Neutrophil (primary cell): Measurements from ENCODE around the gene BSPRY.
"Not testable (repeated sequence)": the region's sequence is repeated elsewhere in the genome, so short reads cannot be mapped to it uniquely, and the experiment has no call there.

Experiments
- H3K27ac ChIP-seq: fragments of 200-600 bp; sonication (generic); 2 replicates; pipeline ENCODE4 v1.5.1; 2016; ENCODE audit warnings: mild to moderate bottlenecking, moderate library complexity
- H3K27me3 ChIP-seq: fragments of 200-600 bp; sonication (generic); 2 replicates; pipeline ENCODE4 v1.6.0; 2016; ENCODE audit warnings: mild to moderate bottlenecking
- H3K36me3 ChIP-seq: fragments of 200-600 bp; sonication (generic); 2 replicates; pipeline ENCODE4 v1.5.1; 2017
- H3K4me1 ChIP-seq, 2 experiments: fragments of 200-600 bp in 1 of 2; sonication (generic) in 1 of 2; 1 replicate in 1 of 2; 2 replicates in 1 of 2; pipeline versions ENCODE4 v1.5.1 to v1.6.1; 2013 to 2016; ENCODE audit warnings: low read depth in 1 of 2, low read length in 1 of 2, mild to moderate bottlenecking in 1 of 2, moderate library complexity in 1 of 2; ENCODE audit not compliant: control insufficient read depth in 1 of 2, insufficient read depth in 1 of 2
- H3K4me3 ChIP-seq, 2 experiments: fragments of 200-600 bp in 1 of 2; sonication (generic) in 1 of 2; 1 replicate in 1 of 2; 2 replicates in 1 of 2; pipeline ENCODE4 v1.5.1; 2013 to 2016; ENCODE audit warnings: low read depth in 1 of 2, low read length in 1 of 2, mild to moderate bottlenecking in 1 of 2, moderate library complexity in 1 of 2
- H3K9me3 ChIP-seq: fragments of 200-600 bp; sonication (generic); 2 replicates; pipeline ENCODE4 v1.5.1; 2016
- CTCF ChIP-seq: fragments of 200-600 bp; sonication (generic); IDR thresholded peaks from 2 replicates; pipeline ENCODE4 v1.5.1; 2016; ENCODE audit warnings: antibody characterized with exemption

Gene BSPRY

DNA sequence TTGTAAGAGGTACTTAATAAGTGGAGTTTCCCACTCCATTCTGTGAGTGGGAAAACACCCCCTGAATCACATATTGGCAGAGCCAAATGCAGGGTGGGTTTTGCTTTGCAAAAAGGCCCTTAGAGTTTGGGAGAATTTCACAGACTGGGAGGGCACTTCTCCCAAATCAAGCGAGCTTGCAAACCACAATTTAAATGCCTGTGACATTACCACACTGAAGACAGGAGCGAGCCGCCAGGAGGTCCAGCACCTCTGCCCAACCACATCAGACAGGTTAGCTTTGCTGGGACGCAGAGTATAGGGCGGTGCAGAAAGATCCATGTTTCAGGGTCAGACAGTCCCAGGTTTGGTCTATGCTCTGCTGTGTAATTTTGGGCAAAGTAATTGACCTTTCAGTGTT, 49.5 kb downstream of the BSPRY start:
- peaks cover 38 to 39% of the 10 kb centered on the region in 2 experiments for H3K4me1 ChIP-seq
- no peak for TF ChIP-seq CTCF
- H3K27ac ChIP-seq, result no peak overlapping the region
- H3K4me3 ChIP-seq, result no peak overlapping the region
- H3K36me3 ChIP-seq, result peaks cover 15% of the 10 kb centered on the region
- no peaks in the 10 kb centered on the region for H3K27me3 ChIP-seq
- H3K9me3 ChIP-seq, result no peaks in the 10 kb centered on the region

DNA sequence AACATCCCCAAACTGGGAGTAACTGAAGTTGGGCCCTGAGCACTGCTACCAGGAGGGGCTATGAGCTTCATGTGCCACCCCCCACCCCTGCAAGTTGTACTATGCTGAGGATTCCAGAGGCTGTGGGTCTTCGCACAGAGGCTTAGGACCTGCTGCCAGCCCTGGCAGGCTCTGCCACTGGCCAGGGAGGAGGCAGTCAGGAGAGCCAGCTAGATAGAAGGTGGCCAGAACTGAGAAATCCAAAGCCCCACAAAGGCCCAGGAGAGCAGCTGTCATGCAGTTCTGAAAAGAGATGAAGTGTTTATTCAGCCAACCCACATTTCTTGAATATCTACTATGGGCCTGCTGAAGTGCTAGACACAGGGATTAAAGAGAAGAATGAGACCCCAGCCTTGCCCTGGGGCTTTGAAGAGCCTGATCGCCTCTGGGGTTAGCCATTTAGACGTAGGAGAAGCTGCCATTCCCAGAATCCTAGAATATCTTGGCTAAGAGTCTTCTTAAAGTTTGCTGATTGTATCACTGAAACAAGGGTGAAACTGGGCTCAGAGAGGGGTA, 50.4 kb downstream of the BSPRY start:
- peaks cover 13% of the 10 kb centered on the region for H3K36me3 ChIP-seq
- H3K4me3 ChIP-seq, result no peak overlapping the region
- no peak for TF ChIP-seq CTCF
- peaks cover 47 to 49% of the 10 kb centered on the region in 2 experiments for H3K4me1 ChIP-seq
- no peaks in the 10 kb centered on the region for H3K9me3 ChIP-seq
- no peaks in the 10 kb centered on the region for H3K27me3 ChIP-seq
- peak overlapping the region; percentile 81 for H3K27ac ChIP-seq

DNA sequence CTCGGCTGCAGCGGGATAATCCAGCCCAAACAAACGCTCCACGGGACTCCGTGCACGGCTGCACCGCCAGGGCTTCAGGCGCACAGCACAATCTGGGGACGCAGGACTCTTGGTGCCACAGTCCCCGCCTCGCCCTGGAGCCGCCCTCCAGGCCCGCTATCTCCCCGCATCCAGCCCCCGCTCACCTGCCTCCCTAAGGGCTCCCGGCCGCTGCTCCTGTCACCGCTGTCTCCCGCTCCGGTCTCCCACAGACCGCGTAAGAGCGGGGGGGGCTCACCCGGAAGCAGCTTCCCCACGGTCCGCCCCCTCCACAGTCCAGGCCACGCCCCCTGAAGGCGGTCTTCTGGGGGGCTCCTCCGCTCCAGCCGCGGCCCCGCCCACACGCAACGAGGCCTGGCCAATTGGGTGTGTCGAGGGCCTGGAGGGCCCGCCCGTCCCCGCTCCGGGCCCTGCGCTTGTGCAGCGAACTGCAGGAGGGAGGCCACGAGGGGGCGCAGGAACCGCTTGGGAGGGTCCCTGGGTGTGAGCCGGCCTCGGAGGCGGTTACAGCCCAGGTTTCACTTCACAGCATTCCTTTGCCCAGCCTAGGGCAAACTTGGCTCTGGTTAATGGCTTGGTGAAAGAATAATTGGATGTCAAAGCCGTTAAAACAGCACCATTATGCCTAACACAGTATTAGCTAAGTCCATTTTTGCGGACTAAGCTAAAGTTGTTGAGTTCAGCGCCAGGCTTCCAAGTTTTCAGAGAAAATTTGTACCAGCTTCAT, 51.9 kb downstream of the BSPRY start, which contains the start of gene ALAD:
Gene ALAD (minus strand): TSS at position 258 of the 766 bp plus-strand sequence. CDS start 7,725 bp downstream, outside the sequence.
- Histone ChIP-seq H3K27me3 (no peaks in the 10 kb centered on the region), H3K4me3 (peak within 1 kb of the TSS; percentile 88 to 94), H3K4me1 (peaks cover 52 to 54% of the 10 kb centered on the region in 2 experiments), H3K9me3 (no peaks in the 10 kb centered on the region), H3K36me3 (peaks cover 7% of the 10 kb centered on the region), H3K27ac (peak within 1 kb of the TSS; percentile 81)
- peak; percentile 100 for TF ChIP-seq CTCF

GRCh38 chr9:113403646-113404045, 54.3 kb downstream of the BSPRY start:
- TF ChIP-seq CTCF, result no peak
- peak overlapping the region; percentile 82 for H3K27ac ChIP-seq
- peak overlapping the region in 1 of 2 experiments; percentile 4 for H3K4me3 ChIP-seq
- peaks cover 61 to 67% of the 10 kb centered on the region in 2 experiments for H3K4me1 ChIP-seq
- no peaks in the 10 kb centered on the region for H3K36me3 ChIP-seq
- no peaks in the 10 kb centered on the region for H3K27me3 ChIP-seq
- H3K9me3 ChIP-seq, result no peaks in the 10 kb centered on the region

GRCh38 chr9:113406353-113406752, 57.0 kb downstream of the BSPRY start:
- H3K9me3 ChIP-seq, H3K4me3 ChIP-seq, H3K27me3 ChIP-seq, H3K36me3 ChIP-seq: not testable (repeated sequence)
- Histone ChIP-seq H3K4me1 (peaks cover 64 to 68% of the 10 kb centered on the region in 2 experiments), H3K27ac (peak overlapping the region; percentile 40)

GRCh38 chr9:113406873-113407511, 57.7 kb downstream of the BSPRY start:
- not testable (repeated sequence) for H3K9me3 ChIP-seq

More at GRCh38 chr9:113406873-113407511, 57.7 kb downstream of the BSPRY start:
- Histone ChIP-seq H3K4me1 (peaks cover 61 to 66% of the 10 kb centered on the region in 2 experiments), H3K27ac (peak overlapping the region; percentile 54)
- peak; percentile 55 for TF ChIP-seq CTCF
- not testable (repeated sequence) for H3K36me3 ChIP-seq, H3K4me3 ChIP-seq, H3K27me3 ChIP-seq
